ENCODE results near the gene CLNS1A. TPM values are rescaled to one million over a fixed set of nuclear protein-coding genes. Genes with fewer than 3 reads are reported as not detected.

Gene CLNS1A, protein sequence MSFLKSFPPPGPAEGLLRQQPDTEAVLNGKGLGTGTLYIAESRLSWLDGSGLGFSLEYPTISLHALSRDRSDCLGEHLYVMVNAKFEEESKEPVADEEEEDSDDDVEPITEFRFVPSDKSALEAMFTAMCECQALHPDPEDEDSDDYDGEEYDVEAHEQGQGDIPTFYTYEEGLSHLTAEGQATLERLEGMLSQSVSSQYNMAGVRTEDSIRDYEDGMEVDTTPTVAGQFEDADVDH
- total RNA-seq (2022; extraction: Qiagen RNA extraction; ENCODE audit: low read depth), result 160 to 188 TPM (median 165 TPM) in 5 replicates

DNA sequence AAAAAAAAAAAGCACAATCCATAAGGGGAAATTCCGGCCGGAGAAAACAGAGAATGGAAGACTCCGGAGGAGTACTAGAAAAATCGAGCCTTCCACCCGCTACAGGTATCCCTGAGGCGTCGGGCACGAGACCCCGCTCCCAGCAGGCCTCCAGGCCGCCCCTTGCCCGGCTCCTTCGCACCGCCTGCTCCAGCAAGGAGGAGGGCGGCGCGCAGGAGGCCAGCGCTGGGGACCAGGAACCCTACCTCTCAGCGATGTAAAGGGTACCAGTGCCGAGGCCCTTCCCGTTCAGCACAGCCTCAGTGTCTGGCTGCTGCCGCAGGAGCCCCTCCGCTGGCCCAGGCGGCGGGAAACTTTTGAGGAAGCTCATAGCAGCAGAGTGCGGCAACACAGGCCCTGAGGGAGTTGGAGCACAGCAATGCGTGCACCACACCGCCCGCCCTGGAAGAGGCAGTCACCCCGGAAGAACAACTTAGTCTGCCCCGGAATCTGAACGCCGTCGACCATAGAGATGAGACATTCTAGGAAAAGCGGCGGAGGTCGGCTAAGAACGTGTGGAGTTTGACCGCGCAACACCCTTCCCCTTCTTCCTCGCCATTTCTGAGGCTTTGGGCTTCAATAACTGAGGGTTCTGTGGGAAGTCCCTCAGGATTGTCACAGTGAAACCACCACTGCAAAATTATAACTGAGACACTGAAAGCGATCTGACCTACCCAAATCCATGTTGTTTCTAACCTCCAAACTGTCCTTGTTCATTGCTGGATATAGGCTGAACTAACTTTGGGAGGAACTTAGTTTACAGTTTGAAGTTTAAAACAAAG is at the start of gene CLNS1A:
CLNS1A (minus strand) TSS at position 450 of the 821 bp plus-strand sequence; CDS start at position 370, 80 bp downstream.

DNA sequence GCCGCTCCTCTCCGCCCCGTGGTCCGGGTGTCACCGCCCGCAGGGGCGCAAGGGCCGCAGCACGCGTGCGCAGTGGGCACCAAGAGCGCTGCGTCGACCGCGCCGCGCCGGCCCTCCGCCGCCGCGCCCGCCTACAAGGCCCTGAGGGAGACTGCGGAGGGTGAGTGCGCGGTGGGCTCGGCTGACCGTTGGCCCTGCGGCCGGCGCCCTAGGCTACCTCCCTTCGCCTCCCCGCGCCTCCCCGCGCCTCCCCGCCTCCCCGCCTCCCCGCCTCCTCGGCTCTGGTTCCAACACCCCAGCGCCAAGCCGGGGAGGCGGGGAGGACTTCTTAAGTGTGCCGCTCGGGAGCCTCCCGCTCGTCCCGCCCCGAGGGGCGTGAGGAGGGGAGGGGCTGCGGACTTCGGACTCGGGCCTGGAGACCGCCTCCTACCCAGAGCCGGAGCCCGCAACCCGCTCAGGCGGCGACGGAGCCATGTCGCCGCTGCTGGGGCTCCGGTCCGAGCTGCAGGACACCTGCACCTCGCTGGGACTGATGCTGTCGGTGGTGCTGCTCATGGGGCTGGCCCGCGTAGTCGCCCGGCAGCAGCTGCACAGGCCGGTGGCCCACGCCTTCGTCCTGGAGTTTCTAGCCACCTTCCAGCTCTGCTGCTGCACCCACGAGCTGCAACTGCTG is 47.9 kb downstream of the CLNS1A start, which contains the start of gene AQP11:
AQP11 (plus strand) TSS at position 433 of the 673 bp plus-strand sequence; CDS start at position 473, 40 bp downstream.

Other genes with a start within 250 kb of the CLNS1A start
- gene PAK1, start 163.7 kb downstream of the CLNS1A start, total RNA-seq (2022; extraction: Qiagen RNA extraction; ENCODE audit: low read depth), result 23.1 to 27.0 TPM (median 24.7 TPM) in 5 replicates
- 1.7 to 2.9 TPM (median 2.3 TPM) in 5 replicates for gene AQP11, start 47.8 kb downstream of the CLNS1A start, total RNA-seq (2022; extraction: Qiagen RNA extraction; ENCODE audit: low read depth)
- 11.9 to 23.3 TPM (median 17.2 TPM) in 5 replicates for gene RSF1, start 182.9 kb upstream of the CLNS1A start, total RNA-seq (2022; extraction: Qiagen RNA extraction; ENCODE audit: low read depth)
- gene AAMDC, start 183.3 kb upstream of the CLNS1A start, total RNA-seq (2022; extraction: Qiagen RNA extraction; ENCODE audit: low read depth), result 25.9 to 32.0 TPM (median 28.9 TPM) in 5 replicates